ENCODE data around the gene INHBE. TPM values are rescaled to one million over a fixed set of nuclear protein-coding genes. Genes with fewer than 3 reads are reported as not detected.
A peak's percentile ranks its signal among the peaks of the same experiment; 100 is the strongest.
"Not testable (repeated sequence)": the region's sequence is repeated elsewhere in the genome, so short reads cannot be mapped to it uniquely, and the experiment has no call there.

The INHBE gene, protein sequence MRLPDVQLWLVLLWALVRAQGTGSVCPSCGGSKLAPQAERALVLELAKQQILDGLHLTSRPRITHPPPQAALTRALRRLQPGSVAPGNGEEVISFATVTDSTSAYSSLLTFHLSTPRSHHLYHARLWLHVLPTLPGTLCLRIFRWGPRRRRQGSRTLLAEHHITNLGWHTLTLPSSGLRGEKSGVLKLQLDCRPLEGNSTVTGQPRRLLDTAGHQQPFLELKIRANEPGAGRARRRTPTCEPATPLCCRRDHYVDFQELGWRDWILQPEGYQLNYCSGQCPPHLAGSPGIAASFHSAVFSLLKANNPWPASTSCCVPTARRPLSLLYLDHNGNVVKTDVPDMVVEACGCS
- 1.5 TPM for polyA plus RNA-seq (2013, experiment 1 of 2)
- 1.7 TPM for polyA plus RNA-seq (2013, experiment 2 of 2)

DNA sequence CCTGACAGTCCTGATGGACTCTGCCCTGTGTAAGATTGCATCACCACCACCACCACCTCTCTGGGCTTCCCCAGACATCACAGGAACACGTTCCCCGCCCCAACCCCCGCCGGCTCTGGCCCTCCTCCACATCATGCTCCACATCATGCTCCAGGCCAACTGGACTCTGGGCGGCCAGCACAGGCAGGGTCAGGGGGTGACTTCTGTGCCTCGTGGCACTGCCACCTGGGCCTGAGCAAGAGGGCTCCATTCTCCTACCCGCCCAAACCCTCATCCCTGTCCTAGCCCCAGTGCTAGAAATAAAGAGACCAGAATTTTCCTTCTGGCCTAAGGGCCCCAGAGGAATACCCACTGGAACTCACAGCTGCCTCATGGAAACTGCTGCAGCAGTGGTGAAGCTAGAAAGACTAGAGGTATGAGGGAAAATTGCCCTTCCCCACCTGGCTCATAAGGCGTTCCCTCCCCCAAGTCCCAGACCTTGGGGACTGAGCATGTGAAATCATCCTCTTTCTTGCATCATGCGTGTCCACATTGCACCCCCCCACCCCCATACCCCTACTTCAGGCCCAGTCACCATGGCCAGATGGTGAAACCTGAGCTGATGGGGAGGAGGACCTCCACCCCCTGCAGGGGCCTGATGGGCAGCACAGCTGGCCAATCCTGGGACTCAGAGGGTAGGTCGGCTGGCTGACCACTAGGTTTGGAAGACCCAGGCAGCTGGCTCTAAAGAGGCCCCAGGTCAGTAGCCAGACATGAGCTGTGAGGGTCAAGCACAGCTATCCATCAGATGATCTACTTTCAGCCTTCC lies at the start of gene INHBE:
Gene INHBE (plus strand): TSS at position 742 of the 808 bp plus-strand sequence. CDS start 230 bp downstream, outside the sequence.
- no peaks in the 10 kb centered on the region for H3K79me1 ChIP-seq (replicated peaks; ENCODE audit: low read length, poor library complexity, severe bottlenecking)
- no peaks in the 10 kb centered on the region for H3K9me3 ChIP-seq (ENCODE audit: control insufficient read depth, low read length)
- H3K27me3 ChIP-seq (ENCODE audit: control insufficient read depth in 1 of 2, insufficient read depth in 1 of 2, low read length in 2 of 2), result peaks cover 5 to 6% of the 10 kb centered on the region in 2 experiments
- no peak within 1 kb of the TSS for H3K27ac ChIP-seq (ENCODE audit: low read length, poor library complexity, severe bottlenecking)
- WGBS, result 39% methylated on average over 9 of the region's 10 CpGs
- H3K18ac ChIP-seq (ENCODE audit: low read depth in 1 of 2, low read length in 2 of 2), result peak within 1 kb of the TSS; percentile 37 to 52
- H3K9ac ChIP-seq (ENCODE audit: low read length), result peak within 1 kb of the TSS; percentile 30
- H3K23ac ChIP-seq (ENCODE audit: low read length in 2 of 2), result no peak within 1 kb of the TSS
- H3K4ac ChIP-seq (ENCODE audit: low read depth in 1 of 2, low read length in 2 of 2), result peak within 1 kb of the TSS in 1 of 2 experiments; percentile 31
- H4K91ac ChIP-seq (ENCODE audit: low read length), result no peak within 1 kb of the TSS
- peak within 1 kb of the TSS; percentile 17 for H3K4me2 ChIP-seq (ENCODE audit: low read length, poor library complexity, severe bottlenecking)
- peak within 1 kb of the TSS; percentile 29 for H2BK15ac ChIP-seq (ENCODE audit: low read depth, poor library complexity, severe bottlenecking)
- H2BK5ac ChIP-seq (ENCODE audit: low read depth, low read length, poor library complexity, severe bottlenecking), result no peak within 1 kb of the TSS
- no peak within 1 kb of the TSS for H3K4me3 ChIP-seq (ENCODE audit: insufficient read depth in 1 of 2, low read depth in 1 of 2, low read length in 2 of 2)
- DNase-seq, result peak; percentile 72
- peak within 1 kb of the TSS in 1 of 2 experiments; percentile 73 for H2BK12ac ChIP-seq (ENCODE audit: low read length in 2 of 2)
- no peak within 1 kb of the TSS for H2BK120ac ChIP-seq (ENCODE audit: low read depth, low read length)
- peak within 1 kb of the TSS in 1 of 2 experiments; percentile 29 for H3K14ac ChIP-seq (ENCODE audit: low read length in 2 of 2)
- no peak within 1 kb of the TSS for H4K8ac ChIP-seq (ENCODE audit: low read length)
- peaks cover 27% of the 10 kb centered on the region for H3K4me1 ChIP-seq (ENCODE audit: control insufficient read depth, insufficient read depth, low read depth, low read length)
- H2AK5ac ChIP-seq (ENCODE audit: low read length, severe bottlenecking), result peak within 1 kb of the TSS; percentile 24
- no peak within 1 kb of the TSS for H2AFZ ChIP-seq (ENCODE audit: low read depth, low read length)
- H3K36me3 ChIP-seq (ENCODE audit: control insufficient read depth in 1 of 2, insufficient read depth in 2 of 2, low read depth in 1 of 2, low read length in 2 of 2), result no peaks in the 10 kb centered on the region

DNA sequence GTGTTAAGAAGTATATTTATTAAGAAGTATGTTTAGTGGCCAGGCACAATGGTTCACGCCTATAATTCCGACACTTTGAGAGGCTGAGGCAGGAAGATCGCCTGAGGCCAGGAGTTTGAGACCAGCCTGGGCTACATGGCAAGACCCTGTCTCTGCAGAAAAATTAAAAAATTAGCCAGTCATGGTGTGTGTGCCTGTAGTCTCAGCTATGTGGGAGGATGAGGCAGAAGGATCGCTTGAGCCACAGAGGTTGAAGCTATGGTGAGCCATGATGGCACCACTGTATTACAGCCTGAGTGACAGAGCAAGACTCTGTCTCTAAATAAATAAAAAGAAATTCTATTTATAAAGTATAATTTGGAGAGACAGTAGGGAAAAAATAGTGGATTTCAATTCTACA lies 44.6 kb upstream of the INHBE start:
- Histone ChIP-seq H3K27ac (ENCODE audit: low read length, poor library complexity, severe bottlenecking) (no peak overlapping the region), H3K18ac (ENCODE audit: low read depth in 1 of 2, low read length in 2 of 2) (no peak overlapping the region), H2BK120ac (ENCODE audit: low read depth, low read length) (no peak overlapping the region), H3K36me3 (ENCODE audit: control insufficient read depth in 1 of 2, insufficient read depth in 2 of 2, low read depth in 1 of 2, low read length in 2 of 2) (no peaks in the 10 kb centered on the region), H3K9me3 (ENCODE audit: control insufficient read depth, low read length) (no peaks in the 10 kb centered on the region), H2BK5ac (ENCODE audit: low read depth, low read length, poor library complexity, severe bottlenecking) (no peak overlapping the region), H2BK15ac (ENCODE audit: low read depth, poor library complexity, severe bottlenecking) (no peak overlapping the region), H3K4me2 (ENCODE audit: low read length, poor library complexity, severe bottlenecking) (no peak overlapping the region), H3K23ac (ENCODE audit: low read length in 2 of 2) (no peak overlapping the region), H3K4ac (ENCODE audit: low read depth in 1 of 2, low read length in 2 of 2) (no peak overlapping the region), H4K8ac (ENCODE audit: low read length) (no peak overlapping the region), H2AFZ (ENCODE audit: low read depth, low read length) (no peak overlapping the region), H3K14ac (ENCODE audit: low read length in 2 of 2) (no peak overlapping the region), H3K9ac (ENCODE audit: low read length) (no peak overlapping the region), H4K91ac (ENCODE audit: low read length) (no peak overlapping the region), H3K27me3 (ENCODE audit: control insufficient read depth in 1 of 2, insufficient read depth in 1 of 2, low read length in 2 of 2) (no peaks in the 10 kb centered on the region), H3K4me1 (ENCODE audit: control insufficient read depth, insufficient read depth, low read depth, low read length) (no peaks in the 10 kb centered on the region), H2AK5ac (ENCODE audit: low read length, severe bottlenecking) (no peak overlapping the region), H2BK12ac (ENCODE audit: low read length in 2 of 2) (no peak overlapping the region), H3K79me1 (replicated peaks; ENCODE audit: low read length, poor library complexity, severe bottlenecking) (peaks cover 19% of the 10 kb centered on the region), H3K4me3 (ENCODE audit: insufficient read depth in 1 of 2, low read depth in 1 of 2, low read length in 2 of 2) (no peak overlapping the region)
- WGBS, result 95% methylated on average over 4 of the region's 4 CpGs
- DNase-seq, result no peak

DNA sequence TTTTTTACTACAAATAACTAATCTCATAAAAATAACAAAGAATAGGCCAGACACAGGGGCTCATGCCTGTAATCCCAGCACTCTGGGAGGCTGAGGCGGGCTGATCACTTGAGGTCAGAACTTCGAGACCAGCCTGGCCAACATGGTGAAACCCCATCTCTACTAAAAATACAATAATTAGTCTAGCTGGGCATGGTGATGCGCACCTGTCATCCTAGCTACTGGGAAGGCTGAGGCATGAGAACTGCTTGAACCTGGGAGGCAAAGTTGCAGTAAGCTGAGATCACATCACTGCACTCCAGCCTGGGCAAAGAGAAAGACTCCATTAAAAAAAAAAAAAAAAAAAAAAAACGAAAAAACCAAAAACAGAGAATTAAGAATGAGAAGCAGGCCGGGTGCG lies 40.9 kb upstream of the INHBE start:
- not testable (repeated sequence) for H3K4me1 ChIP-seq (ENCODE audit: control insufficient read depth, insufficient read depth, low read depth, low read length); H2BK15ac ChIP-seq (ENCODE audit: low read depth, poor library complexity, severe bottlenecking); H3K9ac ChIP-seq (ENCODE audit: low read length); H3K4me3 ChIP-seq (ENCODE audit: insufficient read depth in 1 of 2, low read depth in 1 of 2, low read length in 2 of 2); H3K9me3 ChIP-seq (ENCODE audit: control insufficient read depth, low read length); H3K23ac ChIP-seq (ENCODE audit: low read length in 2 of 2); H4K91ac ChIP-seq (ENCODE audit: low read length); H2BK12ac ChIP-seq (ENCODE audit: low read length in 2 of 2); H2BK5ac ChIP-seq (ENCODE audit: low read depth, low read length, poor library complexity, severe bottlenecking); H4K8ac ChIP-seq (ENCODE audit: low read length); H3K14ac ChIP-seq (ENCODE audit: low read length in 2 of 2); DNase-seq; H2BK120ac ChIP-seq (ENCODE audit: low read depth, low read length); H3K27me3 ChIP-seq (ENCODE audit: control insufficient read depth in 1 of 2, insufficient read depth in 1 of 2, low read length in 2 of 2); H3K4ac ChIP-seq (ENCODE audit: low read depth in 1 of 2, low read length in 2 of 2); H2AK5ac ChIP-seq (ENCODE audit: low read length, severe bottlenecking); H3K18ac ChIP-seq (ENCODE audit: low read depth in 1 of 2, low read length in 2 of 2); H2AFZ ChIP-seq (ENCODE audit: low read depth, low read length); H3K36me3 ChIP-seq (ENCODE audit: control insufficient read depth in 1 of 2, insufficient read depth in 2 of 2, low read depth in 1 of 2, low read length in 2 of 2); H3K4me2 ChIP-seq (ENCODE audit: low read length, poor library complexity, severe bottlenecking); H3K27ac ChIP-seq (ENCODE audit: low read length, poor library complexity, severe bottlenecking)
- 86% methylated on average over 5 of the region's 6 CpGs for WGBS
- H3K79me1 ChIP-seq (replicated peaks; ENCODE audit: low read length, poor library complexity, severe bottlenecking), result peaks cover 18% of the 10 kb centered on the region

DNA sequence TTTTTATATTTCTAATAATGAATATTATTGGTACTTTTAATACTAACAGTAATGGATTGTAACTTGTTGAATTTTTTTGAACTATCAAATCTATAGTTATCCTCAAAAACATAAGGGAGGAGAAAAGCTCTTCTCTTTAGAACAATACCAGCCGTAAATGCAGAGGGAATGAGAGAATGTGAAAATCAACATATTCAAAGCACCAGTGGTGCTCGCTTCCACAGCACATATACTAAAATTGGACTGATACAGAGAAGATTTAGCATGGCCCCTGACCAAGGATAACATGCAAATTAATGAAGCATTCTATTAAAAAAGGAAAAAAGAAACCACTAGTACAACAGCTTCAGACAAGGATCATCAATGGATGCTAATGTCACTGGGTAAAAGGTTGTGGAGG lies 40.0 kb upstream of the INHBE start:
- Histone ChIP-seq H3K18ac (ENCODE audit: low read depth in 1 of 2, low read length in 2 of 2) (no peak overlapping the region), H2BK5ac (ENCODE audit: low read depth, low read length, poor library complexity, severe bottlenecking) (no peak overlapping the region), H3K27me3 (ENCODE audit: control insufficient read depth in 1 of 2, insufficient read depth in 1 of 2, low read length in 2 of 2) (no peaks in the 10 kb centered on the region), H2BK12ac (ENCODE audit: low read length in 2 of 2) (no peak overlapping the region), H4K8ac (ENCODE audit: low read length) (no peak overlapping the region), H3K4me1 (ENCODE audit: control insufficient read depth, insufficient read depth, low read depth, low read length) (no peaks in the 10 kb centered on the region), H3K27ac (ENCODE audit: low read length, poor library complexity, severe bottlenecking) (no peak overlapping the region), H3K4me3 (ENCODE audit: insufficient read depth in 1 of 2, low read depth in 1 of 2, low read length in 2 of 2) (no peak overlapping the region), H3K9ac (ENCODE audit: low read length) (no peak overlapping the region), H2AFZ (ENCODE audit: low read depth, low read length) (no peak overlapping the region), H3K4me2 (ENCODE audit: low read length, poor library complexity, severe bottlenecking) (no peak overlapping the region), H2AK5ac (ENCODE audit: low read length, severe bottlenecking) (no peak overlapping the region), H3K4ac (ENCODE audit: low read depth in 1 of 2, low read length in 2 of 2) (no peak overlapping the region), H2BK120ac (ENCODE audit: low read depth, low read length) (no peak overlapping the region), H3K23ac (ENCODE audit: low read length in 2 of 2) (no peak overlapping the region), H3K79me1 (replicated peaks; ENCODE audit: low read length, poor library complexity, severe bottlenecking) (peaks cover 23% of the 10 kb centered on the region), H3K14ac (ENCODE audit: low read length in 2 of 2) (no peak overlapping the region), H4K91ac (ENCODE audit: low read length) (no peak overlapping the region), H3K36me3 (ENCODE audit: control insufficient read depth in 1 of 2, insufficient read depth in 2 of 2, low read depth in 1 of 2, low read length in 2 of 2) (peaks cover 0 to 7% of the 10 kb centered on the region in 2 experiments), H2BK15ac (ENCODE audit: low read depth, poor library complexity, severe bottlenecking) (no peak overlapping the region), H3K9me3 (ENCODE audit: control insufficient read depth, low read length) (no peaks in the 10 kb centered on the region)
- WGBS, result 100% methylated on average over 2 of the region's 2 CpGs
- DNase-seq, result no peak

Data from mesenchymal stem cell (in vitro differentiated cells and primary cell).